LNCaP clone FGC (cell line): ENCODE measurements around the gene TJP1.
"Not testable (repeated sequence)": the region's sequence is repeated elsewhere in the genome, so short reads cannot be mapped to it uniquely, and the experiment has no call there.

ENCODE experiments used
- DNase-seq: peaks from one replicate; pipeline ENCODE4 v3.0.0-alpha.2; 2011; ENCODE audit warnings: low read depth
- H3K4me3 ChIP-seq: 2 replicates; pipeline ENCODE4 v1.5.1; 2011; ENCODE audit warnings: mild to moderate bottlenecking, low read depth, low read length, control low read depth
- TF ChIP-seq, protein P1 (sequence below): IDR thresholded peaks from 2 replicates; pipeline ENCODE4 v1.5.1; 2012; ENCODE audit warnings: mild to moderate bottlenecking; ENCODE audit not compliant: control insufficient read depth, insufficient read depth; ENCODE audit errors: extremely low read depth

TJP1 gene

GRCh38 chr15:29740692-29741311 lies 81.5 kb downstream of the TJP1 start:
- DNase-seq, result no peak
- TF ChIP-seq, protein P1, sequence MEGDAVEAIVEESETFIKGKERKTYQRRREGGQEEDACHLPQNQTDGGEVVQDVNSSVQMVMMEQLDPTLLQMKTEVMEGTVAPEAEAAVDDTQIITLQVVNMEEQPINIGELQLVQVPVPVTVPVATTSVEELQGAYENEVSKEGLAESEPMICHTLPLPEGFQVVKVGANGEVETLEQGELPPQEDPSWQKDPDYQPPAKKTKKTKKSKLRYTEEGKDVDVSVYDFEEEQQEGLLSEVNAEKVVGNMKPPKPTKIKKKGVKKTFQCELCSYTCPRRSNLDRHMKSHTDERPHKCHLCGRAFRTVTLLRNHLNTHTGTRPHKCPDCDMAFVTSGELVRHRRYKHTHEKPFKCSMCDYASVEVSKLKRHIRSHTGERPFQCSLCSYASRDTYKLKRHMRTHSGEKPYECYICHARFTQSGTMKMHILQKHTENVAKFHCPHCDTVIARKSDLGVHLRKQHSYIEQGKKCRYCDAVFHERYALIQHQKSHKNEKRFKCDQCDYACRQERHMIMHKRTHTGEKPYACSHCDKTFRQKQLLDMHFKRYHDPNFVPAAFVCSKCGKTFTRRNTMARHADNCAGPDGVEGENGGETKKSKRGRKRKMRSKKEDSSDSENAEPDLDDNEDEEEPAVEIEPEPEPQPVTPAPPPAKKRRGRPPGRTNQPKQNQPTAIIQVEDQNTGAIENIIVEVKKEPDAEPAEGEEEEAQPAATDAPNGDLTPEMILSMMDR, result peak; percentile 61
- no peak overlapping the region for H3K4me3 ChIP-seq

DNA sequence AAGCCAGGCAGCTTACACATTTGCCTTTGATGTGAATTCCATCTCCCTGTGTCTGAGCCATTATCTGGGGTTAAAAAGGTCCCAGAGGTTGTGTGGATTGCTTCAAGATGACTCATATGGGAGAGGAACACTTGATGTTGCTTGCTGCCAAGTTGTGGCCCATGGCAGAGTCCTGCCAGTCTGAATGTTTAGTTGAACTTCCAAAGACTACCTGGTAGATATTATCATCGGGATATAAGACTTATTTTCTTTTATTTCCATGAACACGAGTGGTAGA lies 85.6 kb downstream of the TJP1 start:
- no peak overlapping the region for H3K4me3 ChIP-seq
- no peak for DNase-seq
- TF ChIP-seq, protein P1, result no peak

DNA sequence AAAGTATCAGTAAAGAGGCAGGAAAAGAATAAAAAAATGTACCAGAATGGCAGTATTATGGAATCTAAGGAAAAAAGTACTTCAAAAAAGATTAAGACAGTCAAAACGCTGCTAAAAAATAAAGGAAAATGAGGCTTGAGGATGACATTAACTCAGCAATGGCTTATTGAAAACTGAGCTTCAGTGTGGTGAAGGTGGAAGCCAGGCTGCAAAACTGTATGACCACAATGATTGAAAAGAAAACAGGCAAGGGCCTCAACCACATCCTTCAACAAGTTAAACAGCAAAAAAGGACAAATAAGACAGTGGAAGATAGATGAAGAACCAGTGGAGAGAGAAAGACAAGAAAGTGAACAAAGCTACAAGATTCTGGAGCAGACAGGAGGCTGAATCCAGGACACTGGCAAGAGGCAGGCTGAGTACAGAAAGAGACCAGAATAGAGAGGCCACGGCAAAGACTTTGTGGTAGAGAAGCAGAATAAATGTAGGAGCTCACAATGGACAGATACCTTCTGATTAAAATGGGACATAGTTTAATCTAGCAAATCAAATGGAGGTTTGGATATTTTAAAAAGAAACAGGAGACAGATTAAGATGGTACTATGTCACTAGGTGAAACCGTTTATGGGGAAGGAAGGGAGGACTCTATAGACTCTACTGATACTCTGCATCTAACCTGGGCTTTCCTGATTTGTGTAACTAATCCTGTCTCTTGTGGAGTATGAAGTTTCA lies 86.1 kb downstream of the TJP1 start:
- TF ChIP-seq, protein P1, result no peak
- no peak for DNase-seq
- no peak overlapping the region for H3K4me3 ChIP-seq

DNA sequence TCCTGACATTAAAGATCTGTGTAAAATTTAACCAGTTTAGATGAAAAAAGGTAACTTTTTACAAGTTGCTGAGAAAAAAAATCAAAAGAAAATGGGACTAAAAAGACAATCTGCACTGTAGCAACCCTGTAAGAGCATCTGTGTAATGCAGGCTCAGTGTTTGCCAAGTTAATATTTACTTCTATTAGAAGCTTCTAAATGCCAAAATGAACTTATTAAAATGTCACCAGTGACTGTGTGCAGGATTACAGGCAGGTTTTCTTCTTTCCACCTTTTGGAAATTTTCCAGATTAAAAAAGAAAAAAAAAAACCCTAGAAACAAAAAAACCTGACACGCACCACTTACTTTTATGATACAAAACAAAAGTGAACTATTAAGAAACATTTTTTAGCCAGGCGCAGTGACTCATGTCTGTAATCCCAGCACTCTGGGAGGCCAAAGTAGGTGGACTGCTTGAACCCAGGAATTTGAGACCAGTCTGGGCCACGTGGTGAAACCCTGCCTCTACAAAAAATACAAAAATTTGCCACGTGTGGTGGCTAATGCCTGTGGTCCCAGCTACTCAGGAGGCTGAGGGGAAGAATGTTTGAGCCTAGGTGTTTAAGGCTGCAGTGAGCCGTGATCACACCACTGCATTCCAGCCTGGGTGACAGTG lies 87.2 kb downstream of the TJP1 start:
- TF ChIP-seq, protein P1, result 0 out of 2 replicates have a peak, but pooled peaks have one; percentile 8
- no peak overlapping the region for H3K4me3 ChIP-seq
- peak; percentile 87 for DNase-seq

DNA sequence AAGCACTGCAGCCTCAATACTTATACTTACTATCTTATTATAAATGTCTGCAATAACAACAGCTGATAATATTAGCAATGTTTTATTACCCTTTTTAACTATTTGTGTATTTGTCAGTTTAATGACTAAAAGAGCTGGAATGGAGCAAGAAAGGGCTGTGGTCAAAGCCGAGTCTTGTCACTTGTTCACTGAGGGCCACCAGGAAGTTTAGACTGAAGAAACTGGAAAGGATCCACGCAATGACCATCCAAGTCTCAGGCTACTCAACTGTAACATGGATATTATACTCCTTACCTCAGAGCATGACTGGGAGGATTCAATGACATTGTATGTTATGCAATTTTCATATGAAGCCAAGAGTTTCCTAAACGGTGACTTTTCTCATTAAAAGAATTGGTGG lies 90.4 kb downstream of the TJP1 start:
- no peak overlapping the region for H3K4me3 ChIP-seq
- TF ChIP-seq, protein P1, result no peak
- peak; percentile 61 for DNase-seq

GRCh38 chr15:29730471-29730870 lies 91.8 kb downstream of the TJP1 start:
- not testable (repeated sequence) for DNase-seq, H3K4me3 ChIP-seq

GRCh38 chr15:29728418-29728817 lies 93.8 kb downstream of the TJP1 start:
- no peak for DNase-seq
- TF ChIP-seq, protein P1, result no peak

More at GRCh38 chr15:29728418-29728817, 93.8 kb downstream of the TJP1 start:
- H3K4me3 ChIP-seq, result no peak overlapping the region
